ENCODE results near the gene TSPAN13. TPM values are rescaled to one million over a fixed set of nuclear protein-coding genes. Genes with fewer than 3 reads are reported as not detected.
A peak's percentile ranks its signal among the peaks of the same experiment; 100 is the strongest.

Gene TSPAN13
- total and polyA plus RNA-seq, 10 donors: 30.1 to 53.0 (median 46.9) TPM

DNA sequence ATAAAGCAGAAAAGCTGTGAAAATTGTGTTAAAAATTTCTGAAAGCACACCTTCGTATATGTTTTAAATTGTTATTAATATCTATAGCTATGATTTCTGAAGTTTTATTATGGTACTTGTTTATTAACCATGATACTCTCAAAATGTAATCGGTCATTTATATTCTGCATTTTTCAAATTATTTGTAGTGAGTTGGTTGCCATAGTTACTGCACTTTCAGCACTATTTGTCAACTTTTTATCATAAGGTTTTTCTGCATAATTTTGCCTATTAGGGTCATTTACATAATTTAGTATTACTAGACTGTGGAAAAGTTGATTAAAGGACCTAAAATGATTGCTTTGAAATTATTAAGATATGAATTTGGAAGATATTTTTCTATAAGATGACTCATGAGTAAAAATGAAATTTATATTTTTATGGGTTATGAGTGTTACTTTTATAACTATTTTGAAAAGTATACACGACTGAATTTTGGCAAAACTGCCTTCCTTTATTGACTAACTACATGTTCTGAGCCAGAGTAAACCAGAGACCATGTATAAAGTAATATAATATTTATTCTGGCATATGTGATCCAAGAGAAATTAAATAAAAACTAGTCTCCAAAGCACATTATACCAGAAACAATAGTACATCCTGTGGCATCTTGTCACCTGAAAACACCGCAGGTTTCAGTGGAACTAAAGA, 59.1 kb downstream of the TSPAN13 start:
- Histone ChIP-seq H3K36me3 (no peaks in the 10 kb centered on the region), H3K27ac (no peak overlapping the region), H3K27me3 (replicated peaks in 1 of 7) (peaks cover 0 to 4% (median 0%) of the 10 kb centered on the region in 7 donors), H3K4me1 (peaks cover 0 to 14% (median 2%) of the 10 kb centered on the region in 6 donors), H3K4me3 (no peak overlapping the region), H3K9me3 (no peaks in the 10 kb centered on the region)
- intact Hi-C loops (cut with DNase I; ENCODE audit: low total_unique reads): no loop called here
- TF ChIP-seq CTCF (IDR thresholded peaks at IDR 0.05 in 8 of 11, conservative IDR thresholded peaks at IDR 0.05 in 3 of 11): no peak
- DNase-seq: no peak
- WGBS, 5 donors: 76 to 82% (median 79%) methylated on average over 4 of the region's 4 CpGs

DNA sequence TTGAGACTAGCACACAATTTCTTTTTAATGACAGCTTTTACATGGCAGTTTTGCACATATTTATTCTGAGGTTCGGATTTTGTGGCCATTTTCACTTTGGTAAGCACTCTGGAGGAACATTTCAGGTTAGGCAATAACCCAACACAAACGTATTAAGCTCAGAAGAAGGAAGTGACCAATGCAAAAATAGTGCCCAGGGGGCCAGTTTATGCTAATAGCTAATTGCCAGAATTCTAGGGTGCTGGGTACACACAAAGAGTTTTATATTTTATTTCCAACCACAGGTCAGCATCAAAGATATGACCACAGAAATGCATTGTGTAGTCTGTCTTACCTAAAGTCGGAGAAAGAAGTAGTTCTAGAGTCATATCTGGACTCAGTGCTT, 59.7 kb downstream of the TSPAN13 start:
- 50 to 67% (median 55%) methylated on average over 3 of the region's 3 CpGs for WGBS, 5 donors

DNA sequence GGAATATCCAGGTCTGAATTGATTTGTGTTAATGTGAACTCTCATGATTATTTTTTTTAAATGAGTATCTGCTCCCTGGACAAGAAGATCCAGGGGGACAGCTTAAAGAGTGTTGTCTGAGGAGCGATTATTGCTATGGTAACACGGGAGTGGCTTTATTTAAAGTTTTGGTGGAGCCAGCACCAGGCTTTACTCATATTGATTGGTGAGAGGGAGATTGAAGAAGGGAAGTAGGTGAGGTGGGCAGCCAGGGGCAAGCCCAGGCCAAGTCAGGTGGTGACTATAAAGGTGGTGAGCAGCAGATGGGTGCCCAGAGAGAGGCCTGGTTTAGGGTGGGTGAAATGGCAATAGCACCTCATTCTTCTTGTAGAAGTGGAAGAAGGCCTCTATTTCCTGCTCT, 61.4 kb downstream of the TSPAN13 start:
- peaks cover 0 to 4% (median 0%) of the 10 kb centered on the region in 7 donors for H3K27me3 ChIP-seq (replicated peaks in 1 of 7)
- H3K9me3 ChIP-seq: no peaks in the 10 kb centered on the region
- DNase-seq: no peak
- WGBS, 5 donors: 91 to 97% (median 94%) methylated on average over 2 of the region's 2 CpGs
- H3K4me3 ChIP-seq: no peak overlapping the region
- no peaks in the 10 kb centered on the region for H3K36me3 ChIP-seq
- intact Hi-C loops (cut with DNase I; ENCODE audit: low total_unique reads): no loop called here
- H3K27ac ChIP-seq: no peak overlapping the region
- no peak for TF ChIP-seq CTCF (IDR thresholded peaks at IDR 0.05 in 8 of 11, conservative IDR thresholded peaks at IDR 0.05 in 3 of 11)
- no peak for TF ChIP-seq POLR2AphosphoS5 (IDR thresholded peaks at IDR 0.05)
- no peak for TF ChIP-seq POLR2A (IDR thresholded peaks at IDR 0.05)
- peaks cover 0 to 14% (median 2%) of the 10 kb centered on the region in 6 donors for H3K4me1 ChIP-seq

More for the DNA sequence above, 59.7 kb downstream of the TSPAN13 start:
- H3K4me3 ChIP-seq: no peak overlapping the region
- no peaks in the 10 kb centered on the region for H3K9me3 ChIP-seq
- intact Hi-C loops (cut with DNase I; ENCODE audit: low total_unique reads): no loop called here
- H3K36me3 ChIP-seq: no peaks in the 10 kb centered on the region
- no peak for DNase-seq
- H3K4me1 ChIP-seq: peaks cover 0 to 14% (median 2%) of the 10 kb centered on the region in 6 donors
- TF ChIP-seq POLR2A (IDR thresholded peaks at IDR 0.05): no peak
- no peak for TF ChIP-seq POLR2AphosphoS5 (IDR thresholded peaks at IDR 0.05)
- no peak for TF ChIP-seq CTCF (IDR thresholded peaks at IDR 0.05 in 8 of 11, conservative IDR thresholded peaks at IDR 0.05 in 3 of 11)
- no peak overlapping the region for H3K27ac ChIP-seq
- peaks cover 0 to 4% (median 0%) of the 10 kb centered on the region in 7 donors for H3K27me3 ChIP-seq (replicated peaks in 1 of 7)

DNA sequence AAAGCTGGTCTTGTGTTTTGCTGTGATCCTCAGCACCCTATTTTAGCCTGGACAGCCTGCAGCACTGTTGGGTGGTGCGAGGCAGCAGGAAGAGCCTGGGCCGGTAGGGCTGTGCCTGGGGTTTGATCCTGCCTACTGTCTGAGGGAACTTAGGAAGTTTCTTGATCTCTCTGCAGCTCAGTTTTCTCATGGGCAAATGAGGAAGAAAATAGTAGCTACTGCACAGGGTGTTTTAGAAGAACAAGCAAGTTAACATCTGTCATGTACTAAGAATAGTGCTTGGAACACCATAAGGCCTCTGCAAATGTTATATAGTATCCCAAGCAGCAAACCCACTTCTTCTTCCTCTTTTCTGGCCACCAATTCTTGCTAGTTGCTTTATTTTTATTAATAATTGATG, 63.3 kb downstream of the TSPAN13 start:
- TF ChIP-seq CTCF (IDR thresholded peaks at IDR 0.05 in 8 of 11, conservative IDR thresholded peaks at IDR 0.05 in 3 of 11) (no peak), POLR2A (IDR thresholded peaks at IDR 0.05) (no peak), POLR2AphosphoS5 (IDR thresholded peaks at IDR 0.05) (no peak)
- peaks cover 0 to 4% (median 0%) of the 10 kb centered on the region in 7 donors for H3K27me3 ChIP-seq (replicated peaks in 1 of 7)
- intact Hi-C loops (cut with DNase I; ENCODE audit: low total_unique reads): no loop called here
- peaks cover 0 to 14% (median 2%) of the 10 kb centered on the region in 6 donors for H3K4me1 ChIP-seq
- no peaks in the 10 kb centered on the region for H3K9me3 ChIP-seq
- no peaks in the 10 kb centered on the region for H3K36me3 ChIP-seq
- H3K4me3 ChIP-seq: no peak overlapping the region
- peak overlapping the region in 3 of 8 donors; percentile 9 to 22 (median 11) for H3K27ac ChIP-seq
- WGBS, 5 donors: 12 to 73% (median 32%) methylated on average over 2 of the region's 2 CpGs
- DNase-seq: no peak
